WTC11 (cell line): ENCODE results near the gene CCNL1. TPM values are rescaled to one million over a fixed set of nuclear protein-coding genes. Genes with fewer than 3 reads are reported as not detected.

ENCODE experiments used
- ATAC-seq: fragments of 200-7000 bp; cut with Tn5 transposase; 2 replicates; pipeline ENCODE4 v1.10.0; 2021; ENCODE audit warnings: mild to moderate bottlenecking, moderate library complexity
- CTCF ChIA-PET: fragments of 300-600 bp; sonication (Branson Sonifier 250); formaldehyde crosslinking; loops from one replicate; lab custom pipeline; 2021; ENCODE audit warnings: antibody characterized with exemption; lab: Charles Lee
- POLR2A ChIA-PET: fragments of 350-600 bp; sonication (Branson Sonifier 250); formaldehyde crosslinking; loops from one replicate; lab custom pipeline; 2021; ENCODE audit warnings: antibody characterized with exemption; lab: Charles Lee
- DNase-seq: peaks from one replicate; pipeline ENCODE4 v3.0.0; 2021; ENCODE audit warnings: low spot score
- H3K27ac Mint-ChIP-seq: 2 replicates; pipeline ENCODE4 v1.8.0; 2021; ENCODE audit warnings: mixed read lengths
- H3K27me3 Mint-ChIP-seq: 2 replicates; pipeline ENCODE4 v1.8.0; 2021; ENCODE audit warnings: low read depth, mild to moderate bottlenecking, moderate library complexity, mixed read lengths
- H3K36me3 Mint-ChIP-seq: 2 replicates; pipeline ENCODE4 v1.8.0; 2021; ENCODE audit warnings: mixed read lengths
- H3K4me1 Mint-ChIP-seq: 2 replicates; pipeline ENCODE4 v1.8.0; 2022; ENCODE audit warnings: mixed read lengths
- H3K4me3 Mint-ChIP-seq: 2 replicates; pipeline ENCODE4 v1.8.0; 2021; ENCODE audit warnings: mild to moderate bottlenecking, moderate library complexity, mixed read lengths
- H3K9me3 Mint-ChIP-seq: 2 replicates; pipeline ENCODE4 v1.8.0; 2021; ENCODE audit warnings: mixed read lengths
- CBFB ChIP-seq: sonication (generic); formaldehyde crosslinking; IDR thresholded peaks from 2 replicates; pipeline ENCODE4 v1.8.1; 2022; ENCODE audit warnings: mild to moderate bottlenecking, low read depth, missing genetic modification reagents
- FOXJ3 ChIP-seq: sonication (generic); formaldehyde crosslinking; IDR thresholded peaks from 2 replicates; pipeline ENCODE4 v1.9.0; 2021; ENCODE audit warnings: missing genetic modification reagents, mild to moderate bottlenecking, borderline replicate concordance
- TEAD4 ChIP-seq: sonication (generic); formaldehyde crosslinking; IDR thresholded peaks from 2 replicates; pipeline ENCODE4 v1.8.0; 2022; ENCODE audit warnings: mild to moderate bottlenecking, missing genetic modification reagents
- TP53 ChIP-seq: sonication (generic); formaldehyde crosslinking; IDR thresholded peaks from 2 replicates; pipeline ENCODE4 v1.8.1; 2023; ENCODE audit warnings: mild to moderate bottlenecking, missing genetic modification reagents
- ZNF219 ChIP-seq: sonication (generic); formaldehyde crosslinking; IDR thresholded peaks from 2 replicates; pipeline ENCODE4 v1.8.0; 2023; ENCODE audit warnings: missing genetic modification reagents, mild to moderate bottlenecking, borderline replicate concordance
- ZNF232 ChIP-seq: sonication (generic); formaldehyde crosslinking; IDR thresholded peaks from 2 replicates; pipeline ENCODE4 v1.8.0; 2022; ENCODE audit warnings: mild to moderate bottlenecking, missing genetic modification reagents
- ZNF263 ChIP-seq: sonication (generic); formaldehyde crosslinking; IDR thresholded peaks from 2 replicates; pipeline ENCODE4 v1.8.1; 2022; ENCODE audit warnings: low read depth, mild to moderate bottlenecking, moderate library complexity, missing genetic modification reagents
- ZNF317 ChIP-seq: sonication (generic); formaldehyde crosslinking; IDR thresholded peaks from 2 replicates; pipeline ENCODE4 v1.8.1; 2023; ENCODE audit warnings: low read depth, mild to moderate bottlenecking, moderate library complexity, missing genetic modification reagents, borderline replicate concordance
- ZNF396 ChIP-seq: fragments of 250-450 bp; sonication (Bioruptor Pico); IDR thresholded peaks from 2 replicates; pipeline ENCODE4 v1.8.0; 2021; ENCODE audit warnings: mild to moderate bottlenecking, moderate library complexity, borderline replicate concordance
- ZNF416 ChIP-seq: fragments of 250-450 bp; sonication (Bioruptor Pico); IDR thresholded peaks from 2 replicates; pipeline ENCODE4 v1.9.0; 2021; ENCODE audit warnings: mild to moderate bottlenecking, inconsistent platforms
- ZNF423 ChIP-seq: fragments of 250-450 bp; sonication (Bioruptor Pico); IDR thresholded peaks from 2 replicates; pipeline ENCODE4 v2.1.2; 2022; ENCODE audit warnings: mild to moderate bottlenecking, moderate library complexity
- ZNF671 ChIP-seq: fragments of 250-450 bp; sonication (Bioruptor Pico); IDR thresholded peaks from 2 replicates; pipeline ENCODE4 v1.8.0; 2021; ENCODE audit warnings: mild to moderate bottlenecking
- total RNA-seq: library from RNA; stranded (reverse); gene quantifications from 3 replicates; pipeline ENCODE4 v1.2.3, GENCODE V29; 2021
- TF ChIP-seq, protein P1 (sequence below): sonication (generic); formaldehyde crosslinking; IDR thresholded peaks from 2 replicates; pipeline ENCODE4 v1.8.0; 2023; ENCODE audit warnings: missing genetic modification reagents, mild to moderate bottlenecking, borderline replicate concordance
- TF ChIP-seq, protein P2 (sequence below): sonication (generic); formaldehyde crosslinking; IDR thresholded peaks from 2 replicates; pipeline ENCODE4 v1.8.1; 2022; ENCODE audit warnings: low read depth, missing genetic modification reagents, borderline replicate concordance
- TF ChIP-seq, protein P3 (sequence below): sonication (generic); formaldehyde crosslinking; IDR thresholded peaks from 2 replicates; pipeline ENCODE4 v1.8.1; 2023; ENCODE audit warnings: mild to moderate bottlenecking, missing genetic modification reagents, moderate library complexity
- TF ChIP-seq, protein P4 (sequence below): fragments of 200-600 bp; IDR thresholded peaks from 2 replicates; pipeline ENCODE4 v1.8.0; 2022; ENCODE audit warnings: antibody characterized with exemption
- TF ChIP-seq, protein P5 (sequence below): sonication (generic); formaldehyde crosslinking; IDR thresholded peaks from 2 replicates; pipeline ENCODE4 v1.8.1; 2022; ENCODE audit warnings: missing genetic modification reagents, borderline replicate concordance
- TF ChIP-seq, protein P6 (sequence below): fragments of 250-450 bp; sonication (Bioruptor Pico); IDR thresholded peaks from 2 replicates; pipeline ENCODE4 v2.1.2; 2022; ENCODE audit warnings: mild to moderate bottlenecking, moderate library complexity

CCNL1 gene
- total RNA-seq, 1 experiment from 2014 or later = 79.6 TPM

DNA sequence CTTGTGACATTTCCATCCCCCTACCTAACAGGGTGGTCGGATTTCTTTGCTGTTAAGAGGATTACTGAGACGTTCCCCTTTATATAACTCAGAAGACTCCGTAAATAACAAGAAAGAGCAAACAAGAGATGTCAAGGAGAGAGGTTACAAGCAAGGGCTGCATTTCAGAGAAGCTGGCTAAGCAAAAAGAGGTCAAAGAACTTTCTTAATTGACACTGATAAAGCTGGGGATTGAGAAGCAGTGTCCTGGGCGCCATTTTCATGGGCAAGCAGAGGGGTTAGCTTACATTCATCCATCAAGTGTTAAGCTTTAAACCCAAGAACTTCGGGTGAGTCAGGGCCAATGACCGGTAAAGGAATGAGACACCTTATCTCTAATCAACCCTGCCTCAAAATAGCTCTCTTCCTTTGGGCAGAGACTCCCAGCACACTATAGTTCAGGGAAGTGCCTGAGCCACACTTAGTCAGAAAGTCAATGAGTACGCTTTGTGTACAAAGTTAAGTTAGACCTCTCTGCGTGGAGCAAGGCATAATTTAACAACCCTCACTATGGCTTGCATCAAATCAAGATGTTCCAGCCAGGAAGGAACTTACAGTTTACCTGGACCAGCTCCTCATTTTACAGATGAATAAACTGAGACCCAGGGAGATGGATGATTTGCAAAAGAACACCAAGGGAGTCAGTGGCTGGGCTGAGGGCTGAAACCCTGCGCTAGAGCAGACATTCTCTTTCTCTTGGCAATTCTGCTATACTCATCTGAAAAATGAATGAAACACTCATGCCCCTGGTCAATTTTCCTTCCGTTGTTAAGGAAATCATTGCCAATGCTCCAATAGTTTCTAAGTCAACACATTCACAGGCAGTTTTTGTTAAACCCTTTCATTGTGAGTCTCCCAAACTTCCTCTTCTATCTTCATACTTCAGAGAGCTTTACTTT, 44.6 kb downstream of the CCNL1 start:
- ChIA-PET CTCF (interaction anchor here (1.2 to 1.3 kb wide), 2 partner anchors 11 to 23 kb away, joined by 3 to 4 read pairs; no protein-coding TSS in a partner anchor), POLR2A (no interaction called here)
- no peaks in the 10 kb centered on the region for H3K36me3 Mint-ChIP-seq
- H3K4me1 Mint-ChIP-seq = no peaks in the 10 kb centered on the region
- no peak overlapping the region for H3K4me3 Mint-ChIP-seq
- TF ChIP-seq, protein P1, sequence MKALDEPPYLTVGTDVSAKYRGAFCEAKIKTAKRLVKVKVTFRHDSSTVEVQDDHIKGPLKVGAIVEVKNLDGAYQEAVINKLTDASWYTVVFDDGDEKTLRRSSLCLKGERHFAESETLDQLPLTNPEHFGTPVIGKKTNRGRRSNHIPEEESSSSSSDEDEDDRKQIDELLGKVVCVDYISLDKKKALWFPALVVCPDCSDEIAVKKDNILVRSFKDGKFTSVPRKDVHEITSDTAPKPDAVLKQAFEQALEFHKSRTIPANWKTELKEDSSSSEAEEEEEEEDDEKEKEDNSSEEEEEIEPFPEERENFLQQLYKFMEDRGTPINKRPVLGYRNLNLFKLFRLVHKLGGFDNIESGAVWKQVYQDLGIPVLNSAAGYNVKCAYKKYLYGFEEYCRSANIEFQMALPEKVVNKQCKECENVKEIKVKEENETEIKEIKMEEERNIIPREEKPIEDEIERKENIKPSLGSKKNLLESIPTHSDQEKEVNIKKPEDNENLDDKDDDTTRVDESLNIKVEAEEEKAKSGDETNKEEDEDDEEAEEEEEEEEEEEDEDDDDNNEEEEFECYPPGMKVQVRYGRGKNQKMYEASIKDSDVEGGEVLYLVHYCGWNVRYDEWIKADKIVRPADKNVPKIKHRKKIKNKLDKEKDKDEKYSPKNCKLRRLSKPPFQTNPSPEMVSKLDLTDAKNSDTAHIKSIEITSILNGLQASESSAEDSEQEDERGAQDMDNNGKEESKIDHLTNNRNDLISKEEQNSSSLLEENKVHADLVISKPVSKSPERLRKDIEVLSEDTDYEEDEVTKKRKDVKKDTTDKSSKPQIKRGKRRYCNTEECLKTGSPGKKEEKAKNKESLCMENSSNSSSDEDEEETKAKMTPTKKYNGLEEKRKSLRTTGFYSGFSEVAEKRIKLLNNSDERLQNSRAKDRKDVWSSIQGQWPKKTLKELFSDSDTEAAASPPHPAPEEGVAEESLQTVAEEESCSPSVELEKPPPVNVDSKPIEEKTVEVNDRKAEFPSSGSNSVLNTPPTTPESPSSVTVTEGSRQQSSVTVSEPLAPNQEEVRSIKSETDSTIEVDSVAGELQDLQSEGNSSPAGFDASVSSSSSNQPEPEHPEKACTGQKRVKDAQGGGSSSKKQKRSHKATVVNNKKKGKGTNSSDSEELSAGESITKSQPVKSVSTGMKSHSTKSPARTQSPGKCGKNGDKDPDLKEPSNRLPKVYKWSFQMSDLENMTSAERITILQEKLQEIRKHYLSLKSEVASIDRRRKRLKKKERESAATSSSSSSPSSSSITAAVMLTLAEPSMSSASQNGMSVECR = no peak
- TF ChIP-seq ZNF263 = no peak
- TF ChIP-seq, protein P2, sequence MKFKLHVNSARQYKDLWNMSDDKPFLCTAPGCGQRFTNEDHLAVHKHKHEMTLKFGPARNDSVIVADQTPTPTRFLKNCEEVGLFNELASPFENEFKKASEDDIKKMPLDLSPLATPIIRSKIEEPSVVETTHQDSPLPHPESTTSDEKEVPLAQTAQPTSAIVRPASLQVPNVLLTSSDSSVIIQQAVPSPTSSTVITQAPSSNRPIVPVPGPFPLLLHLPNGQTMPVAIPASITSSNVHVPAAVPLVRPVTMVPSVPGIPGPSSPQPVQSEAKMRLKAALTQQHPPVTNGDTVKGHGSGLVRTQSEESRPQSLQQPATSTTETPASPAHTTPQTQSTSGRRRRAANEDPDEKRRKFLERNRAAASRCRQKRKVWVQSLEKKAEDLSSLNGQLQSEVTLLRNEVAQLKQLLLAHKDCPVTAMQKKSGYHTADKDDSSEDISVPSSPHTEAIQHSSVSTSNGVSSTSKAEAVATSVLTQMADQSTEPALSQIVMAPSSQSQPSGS (CRISPR knock-in tag) = no peak
- no peak for TF ChIP-seq ZNF416
- TF ChIP-seq ZNF396 (CRISPR knock-in tag) = no peak
- TF ChIP-seq ZNF671 = no peak
- no peak for TF ChIP-seq CBFB
- TF ChIP-seq ZNF317 (CRISPR knock-in tag) = no peak
- TF ChIP-seq ZNF232 (CRISPR knock-in tag) = no peak
- no peak for TF ChIP-seq TP53 (CRISPR knock-in tag)
- no peak for TF ChIP-seq TEAD4
- TF ChIP-seq FOXJ3 = no peak
- TF ChIP-seq, protein P3, sequence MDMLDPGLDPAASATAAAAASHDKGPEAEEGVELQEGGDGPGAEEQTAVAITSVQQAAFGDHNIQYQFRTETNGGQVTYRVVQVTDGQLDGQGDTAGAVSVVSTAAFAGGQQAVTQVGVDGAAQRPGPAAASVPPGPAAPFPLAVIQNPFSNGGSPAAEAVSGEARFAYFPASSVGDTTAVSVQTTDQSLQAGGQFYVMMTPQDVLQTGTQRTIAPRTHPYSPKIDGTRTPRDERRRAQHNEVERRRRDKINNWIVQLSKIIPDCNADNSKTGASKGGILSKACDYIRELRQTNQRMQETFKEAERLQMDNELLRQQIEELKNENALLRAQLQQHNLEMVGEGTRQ (CRISPR knock-in tag) = no peak
- TF ChIP-seq, protein P4, sequence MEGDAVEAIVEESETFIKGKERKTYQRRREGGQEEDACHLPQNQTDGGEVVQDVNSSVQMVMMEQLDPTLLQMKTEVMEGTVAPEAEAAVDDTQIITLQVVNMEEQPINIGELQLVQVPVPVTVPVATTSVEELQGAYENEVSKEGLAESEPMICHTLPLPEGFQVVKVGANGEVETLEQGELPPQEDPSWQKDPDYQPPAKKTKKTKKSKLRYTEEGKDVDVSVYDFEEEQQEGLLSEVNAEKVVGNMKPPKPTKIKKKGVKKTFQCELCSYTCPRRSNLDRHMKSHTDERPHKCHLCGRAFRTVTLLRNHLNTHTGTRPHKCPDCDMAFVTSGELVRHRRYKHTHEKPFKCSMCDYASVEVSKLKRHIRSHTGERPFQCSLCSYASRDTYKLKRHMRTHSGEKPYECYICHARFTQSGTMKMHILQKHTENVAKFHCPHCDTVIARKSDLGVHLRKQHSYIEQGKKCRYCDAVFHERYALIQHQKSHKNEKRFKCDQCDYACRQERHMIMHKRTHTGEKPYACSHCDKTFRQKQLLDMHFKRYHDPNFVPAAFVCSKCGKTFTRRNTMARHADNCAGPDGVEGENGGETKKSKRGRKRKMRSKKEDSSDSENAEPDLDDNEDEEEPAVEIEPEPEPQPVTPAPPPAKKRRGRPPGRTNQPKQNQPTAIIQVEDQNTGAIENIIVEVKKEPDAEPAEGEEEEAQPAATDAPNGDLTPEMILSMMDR = no peak
- TF ChIP-seq ZNF219 = no peak
- TF ChIP-seq, protein P5, sequence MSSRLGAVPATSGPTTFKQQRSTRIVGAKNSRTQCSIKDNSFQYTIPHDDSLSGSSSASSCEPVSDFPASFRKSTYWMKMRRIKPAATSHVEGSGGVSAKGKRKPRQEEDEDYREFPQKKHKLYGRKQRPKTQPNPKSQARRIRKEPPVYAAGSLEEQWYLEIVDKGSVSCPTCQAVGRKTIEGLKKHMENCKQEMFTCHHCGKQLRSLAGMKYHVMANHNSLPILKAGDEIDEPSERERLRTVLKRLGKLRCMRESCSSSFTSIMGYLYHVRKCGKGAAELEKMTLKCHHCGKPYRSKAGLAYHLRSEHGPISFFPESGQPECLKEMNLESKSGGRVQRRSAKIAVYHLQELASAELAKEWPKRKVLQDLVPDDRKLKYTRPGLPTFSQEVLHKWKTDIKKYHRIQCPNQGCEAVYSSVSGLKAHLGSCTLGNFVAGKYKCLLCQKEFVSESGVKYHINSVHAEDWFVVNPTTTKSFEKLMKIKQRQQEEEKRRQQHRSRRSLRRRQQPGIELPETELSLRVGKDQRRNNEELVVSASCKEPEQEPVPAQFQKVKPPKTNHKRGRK = no peak
- TF ChIP-seq, protein P6, sequence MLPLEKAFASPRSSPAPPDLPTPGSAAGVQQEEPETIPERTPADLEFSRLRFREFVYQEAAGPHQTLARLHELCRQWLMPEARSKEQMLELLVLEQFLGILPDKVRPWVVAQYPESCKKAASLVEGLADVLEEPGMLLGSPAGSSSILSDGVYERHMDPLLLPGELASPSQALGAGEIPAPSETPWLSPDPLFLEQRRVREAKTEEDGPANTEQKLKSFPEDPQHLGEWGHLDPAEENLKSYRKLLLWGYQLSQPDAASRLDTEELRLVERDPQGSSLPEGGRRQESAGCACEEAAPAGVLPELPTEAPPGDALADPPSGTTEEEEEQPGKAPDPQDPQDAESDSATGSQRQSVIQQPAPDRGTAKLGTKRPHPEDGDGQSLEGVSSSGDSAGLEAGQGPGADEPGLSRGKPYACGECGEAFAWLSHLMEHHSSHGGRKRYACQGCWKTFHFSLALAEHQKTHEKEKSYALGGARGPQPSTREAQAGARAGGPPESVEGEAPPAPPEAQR (CRISPR knock-in tag) = no peak
- TF ChIP-seq ZNF423 (CRISPR knock-in tag) = no peak
- ATAC-seq = no peak
- H3K9me3 Mint-ChIP-seq = no peaks in the 10 kb centered on the region
- DNase-seq = no peak
- H3K27me3 Mint-ChIP-seq = no peaks in the 10 kb centered on the region; the same call in 1 of the 2 replicates
- H3K27ac Mint-ChIP-seq = no peak overlapping the region
